GM18502 (cell line): ENCODE results near the gene CALR.
"Not testable (repeated sequence)": the region's sequence is repeated elsewhere in the genome, so short reads cannot be mapped to it uniquely, and the experiment has no call there.

Experiments
- ATAC-seq: cut with Tn5 transposase; IDR thresholded peaks from one replicate; pipeline ENCODE4 v1.9.1; 2021; ENCODE audit warnings: mild to moderate bottlenecking; ENCODE audit not compliant: unreplicated experiment, poor library complexity

Gene CALR

GRCh38 chr19:12937927-12938778, at the start of gene CALR:
TSS of gene CALR (plus strand) at chr19:12938609. CDS start at chr19:12938680, 71 bp downstream.
- ATAC-seq = peak; percentile 82

GRCh38 chr19:12890299-12890786, 48.1 kb upstream of the CALR start:
- not testable (repeated sequence) for ATAC-seq

DNA sequence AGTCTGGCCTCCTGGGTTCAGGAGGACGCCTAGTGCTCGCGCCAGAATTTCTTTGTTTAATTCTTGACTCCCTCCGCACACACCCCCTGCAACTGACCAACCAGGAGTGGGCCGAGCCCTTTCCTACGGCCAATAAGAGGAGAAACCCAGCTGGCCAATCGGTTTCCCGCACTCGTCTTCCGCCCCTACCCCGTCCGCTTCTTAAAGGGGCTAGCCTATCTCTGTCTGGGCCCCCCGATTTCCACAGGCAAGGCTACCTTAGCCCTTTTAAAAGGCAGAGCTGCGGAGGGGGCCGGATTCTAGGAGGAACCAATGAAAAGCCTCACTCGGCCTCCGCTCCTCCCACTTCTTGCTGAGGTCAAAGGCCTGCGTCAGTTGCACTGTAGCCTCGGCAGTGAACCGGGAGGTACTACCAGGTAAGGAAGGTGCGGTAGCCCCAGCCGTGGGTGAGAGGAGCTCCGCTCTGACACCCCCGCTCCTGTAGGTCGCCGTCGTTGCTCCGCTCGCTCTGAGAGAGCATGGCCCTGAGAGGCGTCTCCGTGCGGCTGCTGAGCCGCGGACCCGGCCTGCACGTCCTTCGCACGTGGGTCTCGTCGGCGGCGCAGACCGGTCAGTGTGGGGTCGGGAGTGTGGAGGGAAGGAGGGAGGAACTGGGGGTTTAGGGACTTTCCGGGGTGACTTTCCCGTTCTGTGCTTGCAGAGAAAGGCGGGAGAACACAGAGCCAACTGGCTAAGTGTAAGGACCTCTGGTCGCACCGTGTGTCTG, 47.4 kb upstream of the CALR start, which contains the start of gene GCDH:
Gene GCDH (plus strand): TSS at position 374 of the 766 bp plus-strand sequence. CDS start 145 bp downstream, at position 519.
- peak; percentile 90 for ATAC-seq

GRCh38 chr19:12891553-12892021, 46.8 kb upstream of the CALR start:
- ATAC-seq = no peak

DNA sequence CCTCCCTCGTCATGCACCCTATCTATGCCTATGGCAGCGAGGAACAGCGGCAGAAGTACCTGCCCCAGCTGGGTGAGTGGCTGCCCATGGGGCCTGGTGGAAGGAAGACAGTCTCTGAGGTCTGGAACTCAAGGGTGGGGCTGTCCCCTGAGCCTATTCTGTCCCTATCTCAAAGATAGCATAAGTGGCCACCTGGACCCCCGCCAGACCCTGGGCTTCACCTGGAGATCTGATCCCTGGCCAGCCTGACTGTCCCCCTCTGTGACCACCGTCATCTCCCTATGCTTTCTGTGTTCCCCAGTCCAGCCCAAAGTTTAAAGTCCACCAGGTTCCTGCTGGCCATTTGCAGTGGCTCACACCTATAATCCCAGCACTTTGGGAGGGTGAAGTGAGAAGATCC, 44.8 kb upstream of the CALR start:
- no peak for ATAC-seq

GRCh38 chr19:12896460-12896859, 41.9 kb upstream of the CALR start:
- no peak for ATAC-seq

DNA sequence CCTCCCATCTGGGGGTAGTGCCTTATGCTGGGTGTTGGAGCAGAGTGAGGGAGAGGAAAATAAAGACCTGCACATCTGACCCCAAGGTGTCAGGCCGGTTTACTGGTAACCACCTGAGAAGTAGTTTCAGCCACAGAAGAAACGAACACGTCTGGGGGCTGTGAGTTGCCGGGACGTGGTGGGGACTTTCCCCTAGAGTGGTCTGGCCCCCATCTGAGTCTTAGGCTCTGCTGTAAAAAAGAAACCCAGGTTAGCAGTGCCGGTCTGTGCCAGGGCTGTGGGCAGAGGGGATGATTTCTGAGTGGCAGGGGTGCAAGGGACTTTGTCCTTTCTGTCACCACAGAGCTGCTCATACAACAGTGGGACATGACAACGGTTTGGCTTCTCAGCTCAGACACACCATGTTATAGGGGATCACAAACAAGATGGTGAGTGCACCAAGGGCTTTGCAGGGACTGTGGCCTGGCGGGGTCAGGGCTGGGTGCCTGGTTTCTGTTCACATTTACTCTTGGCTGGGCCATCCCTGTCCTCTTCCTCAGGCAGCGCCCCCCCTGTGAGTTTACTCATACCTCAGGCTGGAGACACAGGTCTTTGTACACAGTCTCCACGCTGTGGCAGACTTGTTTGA, 38.4 kb upstream of the CALR start:
- ATAC-seq = peak; percentile 63

GRCh38 chr19:12907166-12907565, 31.2 kb upstream of the CALR start:
- ATAC-seq = no peak

GRCh38 chr19:12912571-12912970, 25.8 kb upstream of the CALR start:
- no peak for ATAC-seq

DNA sequence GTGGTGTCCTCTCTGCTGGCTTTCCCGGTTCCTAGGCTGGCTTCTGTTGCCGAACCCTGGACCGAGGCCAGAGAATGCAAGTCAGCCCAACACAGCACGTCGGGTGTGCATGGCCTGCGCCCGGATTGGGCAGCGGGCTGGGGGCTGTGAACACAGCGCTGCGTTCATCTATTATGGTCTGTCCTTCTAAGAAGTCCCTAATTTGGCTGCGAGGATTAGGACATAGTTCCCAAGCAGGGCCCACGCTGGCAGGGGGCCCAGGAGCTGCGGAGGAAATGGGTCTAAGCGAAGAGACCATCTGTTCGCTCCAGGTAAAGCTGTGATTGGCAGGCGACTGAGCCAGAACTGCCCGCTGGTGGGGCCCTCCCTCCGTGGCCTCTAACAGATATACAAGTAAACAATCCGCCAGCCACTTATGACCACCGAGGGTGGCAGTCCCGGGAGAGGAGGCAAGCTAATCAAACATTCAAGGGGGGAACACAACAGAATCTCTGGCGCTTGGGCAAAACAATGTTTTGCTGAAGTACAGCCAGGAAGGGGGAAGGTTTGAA, 25.3 kb upstream of the CALR start:
- ATAC-seq = no peak

- no peak for ATAC-seq
These were observed 24.3 kb upstream of the CALR start for GRCh38 chr19:12913851-12914690.

DNA sequence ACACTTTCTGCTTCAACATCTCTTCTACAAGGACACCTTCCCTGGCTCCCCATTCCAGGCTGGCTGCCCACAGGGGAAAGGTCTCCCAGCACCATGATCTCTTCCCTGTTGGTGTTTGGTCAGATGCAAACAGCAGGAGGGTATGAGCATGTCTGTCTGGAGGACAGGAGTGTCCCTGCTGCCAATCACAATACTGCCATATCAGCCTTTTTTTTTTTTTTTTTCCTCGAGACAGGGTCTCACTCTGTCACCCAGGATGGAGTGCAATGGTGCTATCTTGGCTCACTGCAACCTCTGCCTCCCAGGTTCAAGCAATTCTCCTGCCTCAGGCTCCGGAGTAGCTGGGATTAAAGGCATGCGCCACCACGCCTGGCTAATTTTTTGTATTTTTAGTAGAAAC, 22.5 kb upstream of the CALR start:
- ATAC-seq = not testable (repeated sequence)

- no peak for ATAC-seq
These were observed 20.2 kb upstream of the CALR start for GRCh38 chr19:12918253-12918652.

- no peak for ATAC-seq
These were observed 17.4 kb upstream of the CALR start for GRCh38 chr19:12921047-12921446.

- no peak for ATAC-seq
These were observed 15.4 kb upstream of the CALR start for GRCh38 chr19:12922959-12923358.

DNA sequence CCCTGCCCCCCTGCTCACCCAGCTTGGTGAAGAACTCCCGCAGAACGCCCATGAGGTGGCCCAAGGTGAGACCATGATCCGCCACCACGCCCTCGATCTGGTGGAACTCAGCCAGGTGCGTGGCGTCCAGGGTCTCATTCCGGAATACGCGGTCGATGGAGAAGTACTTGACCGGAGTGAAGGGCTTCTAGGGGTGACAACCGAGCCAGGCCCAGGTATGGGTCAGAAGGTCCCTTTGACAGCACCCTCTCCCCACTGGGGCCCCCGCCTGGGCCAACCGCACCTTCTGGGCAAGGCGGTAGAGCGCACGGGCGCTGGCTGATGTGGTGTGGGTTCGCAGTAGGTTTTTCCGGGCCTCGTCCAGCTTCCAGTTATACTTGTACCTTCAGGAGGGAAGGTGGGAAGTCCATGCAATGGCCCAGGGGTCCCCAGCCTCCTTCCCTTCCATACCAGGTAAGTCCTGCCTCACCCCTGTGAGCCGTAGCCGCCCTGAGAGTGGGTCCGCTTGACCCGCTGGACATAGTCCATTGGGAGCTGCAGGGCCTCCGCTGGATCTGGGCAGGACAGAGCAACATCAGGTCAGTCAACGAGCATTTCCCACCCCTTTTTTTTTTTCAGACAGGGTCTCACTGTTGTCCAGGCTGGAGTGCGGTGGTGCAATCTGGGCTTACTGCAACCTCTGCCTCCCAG, 13.6 kb upstream of the CALR start:
- ATAC-seq = no peak

DNA sequence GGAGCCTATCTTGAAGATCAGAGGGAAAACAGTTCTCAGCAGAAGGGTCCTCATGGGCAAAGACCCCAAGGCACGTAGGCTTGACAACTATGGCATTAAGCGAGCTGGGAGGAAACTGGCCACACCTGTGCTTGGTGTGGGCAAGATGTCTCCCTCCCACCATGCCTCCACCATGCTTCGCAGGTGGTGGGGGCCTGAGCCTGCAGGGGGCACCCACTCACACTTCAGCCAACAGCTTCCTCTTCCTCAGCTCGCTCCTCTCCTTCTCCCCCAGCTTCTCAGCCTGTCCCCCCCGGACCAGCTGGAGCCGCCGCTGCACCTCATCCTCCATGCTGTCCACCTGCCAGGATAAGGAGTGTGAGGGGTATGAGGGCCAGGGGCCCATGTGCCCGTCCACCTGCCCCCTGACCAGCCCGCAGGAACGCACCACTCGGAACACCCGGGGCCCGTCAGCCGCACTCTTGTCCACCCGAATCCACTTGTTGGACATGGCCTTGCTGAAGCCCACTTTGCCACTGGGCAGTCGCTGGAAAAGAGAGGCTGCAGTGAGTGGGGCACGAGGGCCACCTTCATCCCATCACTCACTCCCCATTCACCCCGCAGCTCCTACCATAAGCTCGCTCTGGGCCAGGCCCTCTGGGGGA, 8.3 kb upstream of the CALR start:
- no peak for ATAC-seq
